Measurements from ENCODE around the gene TBRG4.
A peak's percentile ranks its signal among the peaks of the same experiment; 100 is the strongest.

The TBRG4 gene

GRCh38 chr7:45092931-45093235, 18.6 kb downstream of the TBRG4 start:
- ChIA-PET POLR2A (no interaction called here), CTCF (no interaction called here)
- no peak for DNase-seq (ENCODE audit: extremely low spot score)
- no peak for TF ChIP-seq CTCF (IDR thresholded peaks at IDR 0.05; ENCODE audit: control extremely low read depth, extremely low read depth, low read depth, missing control alignments)

GRCh38 chr7:45092100-45092930, 19.2 kb downstream of the TBRG4 start:
- no peak for TF ChIP-seq CTCF (IDR thresholded peaks at IDR 0.05; ENCODE audit: control extremely low read depth, extremely low read depth, low read depth, missing control alignments)
- CTCF ChIA-PET, result no interaction called here
- POLR2A ChIA-PET, result interaction anchor here (0.5 kb wide), 1 partner anchor 93 kb away, joined by 3 read pairs; no protein-coding TSS in a partner anchor

GRCh38 chr7:45089341-45089891, 22.1 kb downstream of the TBRG4 start:
- no peak for TF ChIP-seq CTCF (IDR thresholded peaks at IDR 0.05; ENCODE audit: control extremely low read depth, extremely low read depth, low read depth, missing control alignments)
- ChIA-PET CTCF (no interaction called here), POLR2A (interaction anchor here (0.5 to 0.6 kb wide), 2 partner anchors 21 to 351 kb away, joined by 3 read pairs; no protein-coding TSS in a partner anchor)
- DNase-seq (ENCODE audit: extremely low spot score), result peak; percentile 68

More at GRCh38 chr7:45092100-45092930, 19.2 kb downstream of the TBRG4 start:
- no peak for DNase-seq (ENCODE audit: extremely low spot score)

GRCh38 chr7:45088821-45089340, 22.6 kb downstream of the TBRG4 start, which contains the start of gene NACAD:
NACAD (minus strand) TSS chr7:45088969; CDS start chr7:45088894, 75 bp downstream.
- no peak for TF ChIP-seq CTCF (IDR thresholded peaks at IDR 0.05; ENCODE audit: control extremely low read depth, extremely low read depth, low read depth, missing control alignments)
- ChIA-PET CTCF (interaction anchor here (1.3 kb wide), 1 partner anchor 47 kb away, joined by 3 read pairs; no protein-coding TSS in a partner anchor), POLR2A (interaction anchor here (0.5 kb wide), 1 partner anchor 350 kb away, joined by 3 read pairs; no protein-coding TSS in a partner anchor)
- no peak for DNase-seq (ENCODE audit: extremely low spot score)

GRCh38 chr7:45088146-45088701, 23.3 kb downstream of the TBRG4 start:
- CTCF ChIA-PET, result interaction anchor here (1.3 to 2.0 kb wide), 2 partner anchors 48 to 114 kb away, joined by 3 to 5 read pairs; no protein-coding TSS in a partner anchor
- TF ChIP-seq CTCF (IDR thresholded peaks at IDR 0.05; ENCODE audit: control extremely low read depth, extremely low read depth, low read depth, missing control alignments), result no peak
- POLR2A ChIA-PET, result no interaction called here
- no peak for DNase-seq (ENCODE audit: extremely low spot score)

Data from GM10248 (cell line).